ENCODE measurements around the gene PRKRA.

- no peak for TF ChIP-seq EZH2 (IDR thresholded peaks at IDR 0.05; ENCODE audit: borderline replicate concordance, low read depth, low read length, severe bottlenecking)
- TF ChIP-seq POLR2AphosphoS5 (IDR thresholded peaks at IDR 0.05; ENCODE audit: insufficient read depth, low read depth, low read length) = no peak
- TF ChIP-seq CTCF (IDR thresholded peaks at IDR 0.05; ENCODE audit: extremely low read depth in 1 of 2, insufficient read depth in 1 of 2, low read depth in 1 of 2, low read length in 2 of 2) = no peak
- no peak for TF ChIP-seq POLR2A (IDR thresholded peaks at IDR 0.05; ENCODE audit: low read depth, low read length)
- TF ChIP-seq JUN (IDR thresholded peaks at IDR 0.05; ENCODE audit: borderline replicate concordance, insufficient read depth, insufficient read length, low read depth) = no peak
- no peak for TF ChIP-seq MYC (IDR thresholded peaks at IDR 0.05; ENCODE audit: low read depth, low read length)
- no peak for TF ChIP-seq MAX (IDR thresholded peaks at IDR 0.05; ENCODE audit: insufficient read depth, insufficient read length)
- no peak for TF ChIP-seq GATA2 (IDR thresholded peaks at IDR 0.05; ENCODE audit: insufficient read depth, insufficient read length, low read depth, low read length)
- no peak for TF ChIP-seq FOS (IDR thresholded peaks at IDR 0.05; ENCODE audit: borderline replicate concordance, insufficient read depth, low read length)
These were observed 26.6 kb upstream of the PRKRA start for GRCh38 chr2:178477443-178478129.

Measured in endothelial cell of umbilical vein (primary cell).